MM.1S (cell line): Measurements from ENCODE around the gene ADM5.
"Not testable (repeated sequence)": the region's sequence is repeated elsewhere in the genome, so short reads cannot be mapped to it uniquely, and the experiment has no call there.

ENCODE experiments used
- DNase-seq: peaks from one replicate; pipeline ENCODE4 v3.0.0-alpha.2; 2015
- H2AFZ ChIP-seq: fragments of 300-600 bp; sonication (generic); 2 replicates; pipeline ENCODE4 v1.6.0; 2016; ENCODE audit warnings: antibody characterized with exemption, low read length
- H3F3A ChIP-seq: fragments of 300-600 bp; sonication (generic); 2 replicates; pipeline ENCODE4 v1.6.1; 2016; ENCODE audit warnings: mild to moderate bottlenecking, antibody characterized with exemption, low read length, moderate library complexity, mixed read lengths; ENCODE audit not compliant: insufficient read depth
- H3K27ac ChIP-seq: fragments of 300-600 bp; sonication (generic); 2 replicates; pipeline ENCODE4 v1.5.1; 2016; ENCODE audit warnings: mild to moderate bottlenecking, low read length
- H3K27me3 ChIP-seq: fragments of 300-600 bp; sonication (generic); replicated peaks from 2 replicates; pipeline ENCODE4 v1.6.0; 2016; ENCODE audit warnings: low read length; ENCODE audit not compliant: insufficient read depth
- H3K36me3 ChIP-seq: fragments of 300-600 bp; sonication (generic); replicated peaks from 2 replicates; pipeline ENCODE4 v1.6.1; 2016; ENCODE audit warnings: mild to moderate bottlenecking, low read length, mixed read lengths; ENCODE audit not compliant: insufficient read depth
- H3K4me1 ChIP-seq: fragments of 300-600 bp; sonication (generic); 2 replicates; pipeline ENCODE4 v1.6.1; 2016; ENCODE audit warnings: low read length, mixed read lengths
- H3K4me2 ChIP-seq: fragments of 300-600 bp; sonication (generic); 2 replicates; pipeline ENCODE4 v1.6.0; 2016; ENCODE audit warnings: low read depth, low read length
- H3K4me3 ChIP-seq: fragments of 300-600 bp; sonication (generic); 2 replicates; pipeline ENCODE4 v1.5.1; 2016; ENCODE audit warnings: low read length, mixed read lengths
- H3K79me2 ChIP-seq: fragments of 300-600 bp; sonication (generic); 2 replicates; pipeline ENCODE4 v1.6.1; 2016; ENCODE audit warnings: mixed run types, low read length, mixed read lengths
- H3K9ac ChIP-seq: fragments of 300-600 bp; sonication (generic); 2 replicates; pipeline ENCODE4 v1.6.1; 2016; ENCODE audit warnings: low read length, mixed read lengths
- H3K9me2 ChIP-seq: fragments of 300-600 bp; sonication (generic); replicated peaks from 2 replicates; pipeline ENCODE4 v1.6.1; 2016; ENCODE audit warnings: mild to moderate bottlenecking, low read length, mixed read lengths; ENCODE audit not compliant: insufficient read depth
- H3K9me3 ChIP-seq: fragments of 300-600 bp; sonication (generic); replicated peaks from 2 replicates; pipeline ENCODE4 v1.6.1; 2016; ENCODE audit warnings: mild to moderate bottlenecking, low read length, mixed read lengths; ENCODE audit not compliant: insufficient read depth
- H4K20me1 ChIP-seq: fragments of 300-600 bp; sonication (generic); 2 replicates; pipeline ENCODE4 v1.6.1; 2016; ENCODE audit warnings: mild to moderate bottlenecking, low read length, moderate library complexity, mixed read lengths; ENCODE audit not compliant: insufficient read depth
- CTCF ChIP-seq: fragments of 300-600 bp; sonication (generic); IDR thresholded peaks from 2 replicates; pipeline ENCODE4 v1.5.1; 2016; ENCODE audit warnings: antibody characterized with exemption, low read length, mixed read lengths
- EZH2 ChIP-seq: fragments of 300-600 bp; sonication (generic); optimal IDR thresholded peaks from 2 replicates; pipeline ENCODE3; 2017; ENCODE audit warnings: low read depth, mild to moderate bottlenecking, antibody characterized with exemption, low read length, mixed read lengths
- EZH2phosphoT487 ChIP-seq: fragments of 300-600 bp; sonication (generic); IDR thresholded peaks from 2 replicates; pipeline ENCODE4 v1.6.1; 2018; ENCODE audit warnings: antibody characterized with exemption, low read length

The ADM5 gene

GRCh38 chr19:49718511-49718910 lies 29.1 kb downstream of the ADM5 start:
- Histone ChIP-seq H3K79me2 (no peaks in the 10 kb centered on the region), H4K20me1 (no peaks in the 10 kb centered on the region), H3K4me1 (no peaks in the 10 kb centered on the region), H2AFZ (no peak overlapping the region), H3K27me3 (peaks cover 27% of the 10 kb centered on the region), H3F3A (no peaks in the 10 kb centered on the region), H3K9ac (no peak overlapping the region), H3K9me2 (no peaks in the 10 kb centered on the region), H3K27ac (no peak overlapping the region), H3K4me3 (no peak overlapping the region), H3K9me3 (no peaks in the 10 kb centered on the region), H3K36me3 (no peaks in the 10 kb centered on the region), H3K4me2 (no peak overlapping the region)
- DNase-seq = no peak
- TF ChIP-seq EZH2phosphoT487 = no peak
- no peak for TF ChIP-seq CTCF
- no peak for TF ChIP-seq EZH2

GRCh38 chr19:49718991-49719390 lies 29.6 kb downstream of the ADM5 start:
- Histone ChIP-seq H3K9me2 (no peaks in the 10 kb centered on the region), H3K36me3 (no peaks in the 10 kb centered on the region), H2AFZ (no peak overlapping the region), H3K27me3 (peaks cover 27% of the 10 kb centered on the region), H3K4me2 (no peak overlapping the region), H3K9me3 (no peaks in the 10 kb centered on the region), H3K27ac (no peak overlapping the region), H3K4me1 (no peaks in the 10 kb centered on the region), H3K9ac (no peak overlapping the region), H3K79me2 (no peaks in the 10 kb centered on the region), H4K20me1 (no peaks in the 10 kb centered on the region), H3F3A (no peaks in the 10 kb centered on the region), H3K4me3 (no peak overlapping the region)
- no peak for TF ChIP-seq EZH2phosphoT487
- TF ChIP-seq EZH2 = no peak
- TF ChIP-seq CTCF = no peak
- DNase-seq = no peak

- not testable (repeated sequence) for H3K79me2 ChIP-seq, H3K4me1 ChIP-seq, H3K27ac ChIP-seq, H3K4me3 ChIP-seq, H3K4me2 ChIP-seq, H3K36me3 ChIP-seq, H3K9me3 ChIP-seq, H3F3A ChIP-seq, DNase-seq, H3K9me2 ChIP-seq, H4K20me1 ChIP-seq, H3K9ac ChIP-seq, H2AFZ ChIP-seq
- peaks cover 31% of the 10 kb centered on the region for H3K27me3 ChIP-seq
These were observed 30.0 kb downstream of the ADM5 start for GRCh38 chr19:49719420-49719819.

GRCh38 chr19:49727217-49728030 lies 38.0 kb downstream of the ADM5 start:
- no peak for TF ChIP-seq EZH2phosphoT487
- TF ChIP-seq CTCF = no peak
- TF ChIP-seq EZH2 = no peak
- Histone ChIP-seq H3K27me3 (peaks cover 67% of the 10 kb centered on the region), H3K27ac (no peak overlapping the region), H2AFZ (no peak overlapping the region), H3K4me3 (no peak overlapping the region), H4K20me1 (no peaks in the 10 kb centered on the region), H3K4me1 (no peaks in the 10 kb centered on the region), H3K9ac (no peak overlapping the region), H3K79me2 (no peaks in the 10 kb centered on the region), H3K9me3 (no peaks in the 10 kb centered on the region), H3K9me2 (no peaks in the 10 kb centered on the region), H3F3A (no peaks in the 10 kb centered on the region), H3K4me2 (no peak overlapping the region), H3K36me3 (no peaks in the 10 kb centered on the region)
- DNase-seq = no peak
